Tibial nerve (tissue), 4 donors: Measurements from ENCODE around the gene S100A10. TPM values are rescaled to one million over a fixed set of nuclear protein-coding genes. Genes with fewer than 3 reads are reported as not detected.

Source experiments
- DNase-seq, 2 donors: peaks; one replicate each; pipeline ENCODE4 v3.0.0-alpha.2; 2019; ENCODE audit warnings: low spot score in 2 of 2
- H3K27ac ChIP-seq, 4 donors: fragments of 200-600 bp; sonication (generic) in 3 of 4; one replicate each; pipeline ENCODE4 v1.5.1; 2017 to 2019; ENCODE audit warnings: mild to moderate bottlenecking in 1 of 4
- H3K27me3 ChIP-seq, 2 donors: fragments of 200-600 bp; sonication (generic) in 1 of 2; one replicate each; pipeline versions ENCODE4 v1.5.1 to v1.6.0; 2017 to 2019
- H3K36me3 ChIP-seq, 3 donors: fragments of 200-600 bp; sonication (generic); one replicate each; pipeline ENCODE4 v1.5.1; 2018 to 2019
- H3K4me1 ChIP-seq, 4 donors: fragments of 200-600 bp; sonication (generic) in 3 of 4; one replicate each; pipeline ENCODE4 v1.5.1; 2017 to 2019
- H3K4me3 ChIP-seq, 4 donors: fragments of 200-600 bp; sonication (generic) in 3 of 4; one replicate each; pipeline ENCODE4 v1.5.1; 2017 to 2019; ENCODE audit warnings: mild to moderate bottlenecking in 1 of 4, moderate library complexity in 1 of 4
- H3K9me3 ChIP-seq, 4 donors: fragments of 200-600 bp; sonication (generic) in 3 of 4; one replicate each; pipeline ENCODE4 v1.5.1; 2017 to 2019
- CTCF ChIP-seq, 5 experiments: fragments of 200-600 bp in 3 of 5; fragments of 450-650 bp in 2 of 5; sonication (generic) in 3 of 5; IDR thresholded peaks; one replicate each; pipeline ENCODE4 v1.5.1; 2016 to 2019; ENCODE audit warnings: antibody characterized with exemption in 5 of 5, mild to moderate bottlenecking in 3 of 5, moderate library complexity in 2 of 5
- EP300 ChIP-seq, 2 donors: sonication (generic); formaldehyde crosslinking; IDR thresholded peaks; one replicate each; pipeline ENCODE4 v1.6.1; 2017; ENCODE audit warnings: antibody characterized with exemption in 2 of 2, mild to moderate bottlenecking in 1 of 2
- POLR2A ChIP-seq, 2 donors: fragments of 450-650 bp; IDR thresholded peaks; one replicate each; pipeline ENCODE4 v1.6.1; 2017; ENCODE audit warnings: antibody characterized with exemption in 2 of 2, mild to moderate bottlenecking in 2 of 2, moderate library complexity in 2 of 2
- WGBS, 2 donors: methylation state at CpG; one replicate each; pipeline ENCODE4 v1.1.5; 2018; 5-methylcytosine and 5-hydroxymethylcytosine counted together
- total RNA-seq, 4 donors: library from RNA; depleted of rRNA; stranded (reverse); fragments of >200 nt; gene quantifications; one replicate each; pipeline ENCODE4 v1.1.0, GENCODE V29; 2016

The S100A10 gene
- total RNA-seq, 4 donors from 2014 or later, result 108 to 230 (median 192) TPM

GRCh38 chr1:152022474-152022873 lies 28.8 kb upstream of the S100A10 start:
- H3K9me3 ChIP-seq, result no peaks in the 10 kb centered on the region
- no peak overlapping the region for H3K4me3 ChIP-seq
- H3K36me3 ChIP-seq, result no peaks in the 10 kb centered on the region
- H3K27me3 ChIP-seq, result no peaks in the 10 kb centered on the region
- DNase-seq, result no peak
- 87% methylated on average over 3 of the region's 3 CpGs for WGBS, 2 donors
- H3K27ac ChIP-seq, result no peak overlapping the region
- H3K4me1 ChIP-seq, result no peaks in the 10 kb centered on the region
- no peak for TF ChIP-seq CTCF (IDR thresholded peaks at IDR 0.05)
- TF ChIP-seq EP300 (IDR thresholded peaks at IDR 0.05), result no peak
- TF ChIP-seq POLR2A (IDR thresholded peaks at IDR 0.05), result no peak

GRCh38 chr1:152021569-152021968 lies 27.9 kb upstream of the S100A10 start:
- H3K4me3 ChIP-seq, result no peak overlapping the region
- WGBS, 2 donors, result 80% methylated on average over 7 of the region's 7 CpGs
- H3K9me3 ChIP-seq, result no peaks in the 10 kb centered on the region
- no peaks in the 10 kb centered on the region for H3K27me3 ChIP-seq
- no peak for TF ChIP-seq EP300 (IDR thresholded peaks at IDR 0.05)
- TF ChIP-seq CTCF (IDR thresholded peaks at IDR 0.05), result no peak
- TF ChIP-seq POLR2A (IDR thresholded peaks at IDR 0.05), result no peak
- H3K27ac ChIP-seq, result no peak overlapping the region
- no peak for DNase-seq
- no peaks in the 10 kb centered on the region for H3K4me1 ChIP-seq
- H3K36me3 ChIP-seq, result no peaks in the 10 kb centered on the region

GRCh38 chr1:152020849-152021248 lies 27.2 kb upstream of the S100A10 start:
- H3K27ac ChIP-seq, result no peak overlapping the region
- H3K9me3 ChIP-seq, result no peaks in the 10 kb centered on the region
- TF ChIP-seq CTCF (IDR thresholded peaks at IDR 0.05) (no peak), POLR2A (IDR thresholded peaks at IDR 0.05) (no peak), EP300 (IDR thresholded peaks at IDR 0.05) (no peak)
- no peak for DNase-seq
- H3K36me3 ChIP-seq, result no peaks in the 10 kb centered on the region
- H3K4me1 ChIP-seq, result no peaks in the 10 kb centered on the region
- 59 to 71% methylated on average over 3 of the region's 3 CpGs for WGBS, 2 donors
- no peaks in the 10 kb centered on the region for H3K27me3 ChIP-seq
- no peak overlapping the region for H3K4me3 ChIP-seq

- no peak for DNase-seq
- no peak overlapping the region for H3K27ac ChIP-seq
- no peaks in the 10 kb centered on the region for H3K27me3 ChIP-seq
- H3K36me3 ChIP-seq, result no peaks in the 10 kb centered on the region
- WGBS, 2 donors, result 47 to 61% methylated on average over 4 of the region's 4 CpGs
- no peak overlapping the region for H3K4me3 ChIP-seq
- no peaks in the 10 kb centered on the region for H3K4me1 ChIP-seq
- TF ChIP-seq EP300 (IDR thresholded peaks at IDR 0.05) (no peak), CTCF (IDR thresholded peaks at IDR 0.05) (no peak), POLR2A (IDR thresholded peaks at IDR 0.05) (no peak)
- no peaks in the 10 kb centered on the region for H3K9me3 ChIP-seq
Observed at GRCh38 chr1:152018537-152018936, 24.9 kb upstream of the S100A10 start.

- TF ChIP-seq EP300 (IDR thresholded peaks at IDR 0.05) (no peak), POLR2A (IDR thresholded peaks at IDR 0.05) (no peak), CTCF (IDR thresholded peaks at IDR 0.05) (no peak)
- H3K4me3 ChIP-seq, result no peak overlapping the region
- no peaks in the 10 kb centered on the region for H3K36me3 ChIP-seq
- H3K4me1 ChIP-seq, result no peaks in the 10 kb centered on the region
- 47 to 56% methylated on average over 6 of the region's 6 CpGs for WGBS, 2 donors
- no peak overlapping the region for H3K27ac ChIP-seq
- no peak for DNase-seq
- no peaks in the 10 kb centered on the region for H3K9me3 ChIP-seq
- H3K27me3 ChIP-seq, result no peaks in the 10 kb centered on the region
Observed at GRCh38 chr1:152015766-152016165, 22.1 kb upstream of the S100A10 start.
